ENCODE results near the gene ATOH8.

The ATOH8 gene

GRCh38 chr2:85769236-85769982 lies 15.6 kb downstream of the ATOH8 start:
- no peak for DNase-seq

DNA sequence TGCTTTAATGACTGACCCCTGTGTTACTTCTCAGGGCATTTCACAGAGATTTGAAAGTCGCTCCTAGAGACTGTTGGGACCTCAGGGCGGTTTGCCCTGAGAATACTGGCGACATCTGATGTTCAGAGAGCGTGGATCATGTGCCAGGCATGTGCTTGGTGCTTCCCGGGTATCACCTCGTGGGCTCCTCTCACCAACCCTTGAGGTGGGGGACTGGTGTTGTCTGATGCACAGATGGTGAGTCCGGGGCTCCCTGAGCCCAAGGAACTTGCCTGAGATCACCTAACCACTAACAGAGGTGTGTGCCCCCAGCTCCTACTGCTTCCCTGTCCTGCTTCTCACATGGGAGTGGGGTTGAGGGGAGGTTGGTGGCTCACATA lies 16.2 kb downstream of the ATOH8 start:
- no peak for DNase-seq

GRCh38 chr2:85770369-85770768 lies 16.6 kb downstream of the ATOH8 start:
- no peak for DNase-seq

DNA sequence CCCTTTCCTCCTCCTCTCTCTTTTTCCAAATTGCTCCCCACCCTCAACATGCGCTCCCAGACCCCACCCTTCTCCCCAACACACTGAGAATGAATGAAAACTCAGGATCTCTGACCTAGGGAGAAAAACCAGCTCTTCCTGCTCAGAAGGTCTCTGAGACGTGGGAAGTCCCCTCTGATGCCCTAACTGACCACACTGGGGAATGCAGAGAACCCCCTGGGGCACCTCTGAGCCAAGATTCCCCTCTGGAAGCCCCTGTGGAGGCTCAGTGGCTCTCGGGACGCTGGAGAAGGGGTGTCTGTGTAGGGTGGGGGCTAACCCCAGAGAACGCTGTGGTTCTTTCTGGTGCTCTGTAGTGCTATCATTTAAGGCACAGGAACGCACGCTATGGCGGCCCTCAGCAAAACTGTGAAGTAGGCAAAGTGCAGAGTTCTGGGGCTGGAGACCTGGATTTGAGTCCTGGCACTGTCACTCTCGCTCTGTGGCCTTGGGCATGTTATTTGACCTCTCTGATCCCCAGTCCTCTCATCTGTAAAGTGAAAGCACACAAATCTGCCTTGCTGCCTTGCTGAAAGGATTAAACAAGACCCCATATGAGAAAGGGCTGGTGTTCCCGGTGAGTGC lies 17.1 kb downstream of the ATOH8 start:
- no peak for DNase-seq

GRCh38 chr2:85771486-85771885 lies 17.7 kb downstream of the ATOH8 start:
- DNase-seq: no peak

DNA sequence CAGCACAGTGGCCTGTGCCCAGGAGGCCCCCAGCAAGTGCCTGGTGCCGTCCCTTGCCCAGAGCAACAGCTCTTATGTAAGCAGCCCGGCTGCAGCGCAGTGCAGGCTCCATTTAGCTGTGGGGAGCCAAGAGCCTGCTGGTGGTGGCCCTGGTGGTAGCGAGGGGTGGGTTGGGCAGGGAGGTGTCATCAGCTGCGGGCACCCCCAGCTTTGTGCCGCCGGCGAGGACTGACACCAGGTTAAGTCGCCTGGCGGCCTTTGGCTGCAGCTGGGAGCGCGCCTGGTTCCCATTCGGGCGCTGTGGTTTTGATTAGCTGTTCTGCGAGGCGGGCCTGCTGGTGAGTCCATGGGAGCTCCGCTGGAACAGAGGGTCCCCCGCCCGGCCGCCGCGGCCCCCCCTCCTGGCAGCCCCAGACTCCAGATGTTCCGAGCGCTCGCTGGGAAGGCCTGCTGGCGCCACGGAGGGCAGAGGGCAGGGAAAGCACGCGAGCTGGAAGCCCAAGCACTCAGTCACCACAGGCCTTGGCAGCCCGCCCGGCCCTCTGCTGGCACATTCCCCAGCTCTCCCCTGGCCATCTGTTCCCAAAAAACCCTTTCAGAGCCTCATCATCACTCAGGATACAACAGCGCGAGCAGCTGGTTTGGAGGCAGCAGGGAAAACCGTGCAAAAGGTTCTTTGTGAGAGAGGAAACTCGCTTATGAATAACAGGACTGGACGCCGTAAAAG lies 18.4 kb downstream of the ATOH8 start:
- peak; percentile 56 to 98 (median 94) for DNase-seq

DNA sequence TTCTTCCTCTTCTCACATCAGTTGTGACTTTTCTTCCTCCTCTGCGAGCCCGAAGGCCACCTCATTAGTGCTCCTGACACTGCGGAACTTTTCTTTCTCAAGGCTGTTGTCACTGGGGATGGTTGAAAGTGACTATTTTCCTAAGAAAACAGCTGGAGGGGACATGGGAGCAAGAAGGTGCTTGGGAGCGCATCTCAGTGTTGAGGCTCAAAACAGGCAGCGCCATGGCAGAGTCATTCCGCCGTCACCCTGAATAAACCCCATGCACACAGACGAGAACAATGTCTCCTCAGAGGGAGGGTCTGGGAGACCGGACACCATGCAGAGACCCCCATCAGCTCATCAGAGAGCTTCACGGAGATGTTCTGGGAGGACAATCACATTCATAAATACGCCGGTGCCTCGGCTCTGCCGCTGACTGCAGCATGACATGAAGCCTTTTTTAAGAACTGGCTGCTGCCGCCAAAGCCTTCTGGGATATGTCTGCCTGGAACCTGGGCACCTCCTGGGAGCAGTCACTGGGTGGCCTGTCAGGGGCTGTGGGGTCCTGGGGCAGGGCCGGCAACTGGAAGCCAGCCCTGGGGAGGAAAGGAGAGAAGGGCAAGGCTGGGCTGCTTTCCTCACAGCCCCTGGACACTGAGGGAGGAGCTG lies 19.2 kb downstream of the ATOH8 start:
- DNase-seq: peak in 3 of 56 donors; percentile 12 to 43 (median 42)

GRCh38 chr2:85773692-85774091 lies 19.9 kb downstream of the ATOH8 start:
- DNase-seq: no peak

- no peak for DNase-seq
These were observed 20.6 kb downstream of the ATOH8 start for GRCh38 chr2:85774126-85774978.

- DNase-seq: no peak
These were observed 21.9 kb downstream of the ATOH8 start for GRCh38 chr2:85775406-85776381.

DNA sequence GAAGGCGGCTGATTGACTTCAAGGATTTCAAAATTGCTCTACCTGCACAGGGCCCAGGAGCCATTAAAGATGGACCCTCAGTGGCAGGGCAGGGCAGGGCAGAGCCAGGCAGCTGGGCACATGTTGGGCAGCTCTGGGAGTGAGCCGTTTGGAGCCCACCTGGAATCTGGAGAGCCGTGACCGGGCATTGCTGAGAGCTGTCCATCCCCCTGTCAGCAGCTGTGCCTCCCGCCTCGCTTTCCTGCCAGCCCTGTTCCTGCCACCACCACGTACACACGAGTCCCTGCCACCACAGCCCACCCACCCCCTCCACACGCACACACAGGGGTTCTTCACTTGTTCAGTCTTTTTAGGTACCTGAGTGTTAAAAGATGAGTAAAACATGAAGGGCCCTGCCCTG lies 22.9 kb downstream of the ATOH8 start:
- no peak for DNase-seq

DNA sequence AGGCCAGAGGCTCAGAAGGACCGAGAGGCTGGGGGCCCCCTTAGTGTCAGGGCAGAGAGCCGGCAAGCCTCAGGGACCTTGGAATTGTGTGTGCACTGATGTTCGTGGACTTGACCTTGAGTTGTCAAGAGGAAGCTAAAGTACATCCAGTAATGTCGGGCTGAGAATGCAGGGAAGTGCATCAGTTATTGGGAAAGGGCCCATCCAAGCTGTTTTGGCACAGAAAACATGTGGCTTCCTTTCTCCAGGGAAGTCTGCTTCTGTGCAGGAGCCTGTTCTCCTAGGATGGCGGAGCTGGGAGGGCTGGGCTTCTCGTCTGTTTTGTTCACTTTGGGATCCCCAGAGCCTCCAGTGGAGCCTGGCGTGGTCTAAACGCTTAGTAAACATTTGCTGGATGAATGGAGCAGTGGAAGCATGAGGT lies 23.7 kb downstream of the ATOH8 start:
- no peak for DNase-seq

GRCh38 chr2:85778646-85779379 lies 25.0 kb downstream of the ATOH8 start:
- DNase-seq: peak in 15 of 56 donors; percentile 13 to 53 (median 23)

- no peak for DNase-seq
These were observed 26.0 kb downstream of the ATOH8 start for GRCh38 chr2:85779641-85780315.

DNA sequence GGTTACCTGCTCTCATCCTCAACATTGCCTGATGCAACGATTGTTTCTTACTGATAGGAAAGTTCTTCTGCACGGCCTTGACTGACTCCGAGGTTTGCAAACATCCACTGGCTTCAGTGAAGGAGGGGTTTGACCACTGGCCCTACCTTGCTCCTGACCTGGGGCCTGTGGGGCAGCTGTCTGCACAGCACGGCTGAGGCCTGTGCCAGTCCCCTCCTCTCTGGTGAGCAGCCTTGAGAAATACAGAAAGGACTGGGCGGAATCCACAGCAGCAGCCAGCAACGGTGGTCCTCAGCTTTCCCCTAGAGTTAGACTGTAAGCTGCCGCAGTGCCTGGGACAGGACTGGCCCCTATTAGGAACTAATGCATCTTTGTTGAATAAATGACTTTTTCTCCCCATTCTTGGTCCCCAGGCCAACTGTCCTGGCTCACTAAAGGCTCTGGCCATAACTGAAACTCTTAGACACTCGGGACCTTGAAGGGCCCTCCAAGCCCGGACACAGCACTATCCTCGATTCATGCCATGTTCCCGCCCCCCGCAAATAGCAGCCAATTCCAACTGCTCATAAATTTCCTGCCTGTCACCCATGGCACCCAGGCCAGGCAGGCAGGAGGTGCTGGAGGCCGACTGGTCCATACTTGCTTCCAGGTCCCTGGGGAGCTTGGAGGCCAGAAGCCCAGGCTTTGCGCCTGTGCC lies 26.7 kb downstream of the ATOH8 start:
- DNase-seq: no peak

DNA sequence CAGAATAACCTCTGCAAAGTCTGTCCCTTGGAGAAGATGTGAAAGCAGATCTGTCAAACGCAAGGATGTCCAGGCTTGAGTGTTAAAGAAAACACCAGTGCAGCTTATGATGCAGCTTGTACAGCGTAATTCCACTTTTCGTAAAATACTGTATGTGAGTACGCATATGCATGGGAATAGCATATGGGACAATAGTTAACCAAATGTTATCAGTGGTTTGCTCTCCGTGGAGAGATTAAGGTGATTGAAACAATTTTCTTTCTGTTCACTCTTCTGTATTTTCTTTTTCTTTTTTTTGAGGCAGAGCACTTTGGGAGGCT lies 27.2 kb downstream of the ATOH8 start:
- DNase-seq: no peak

- DNase-seq: no peak
These were observed 30.0 kb downstream of the ATOH8 start for GRCh38 chr2:85783796-85784195.

DNA sequence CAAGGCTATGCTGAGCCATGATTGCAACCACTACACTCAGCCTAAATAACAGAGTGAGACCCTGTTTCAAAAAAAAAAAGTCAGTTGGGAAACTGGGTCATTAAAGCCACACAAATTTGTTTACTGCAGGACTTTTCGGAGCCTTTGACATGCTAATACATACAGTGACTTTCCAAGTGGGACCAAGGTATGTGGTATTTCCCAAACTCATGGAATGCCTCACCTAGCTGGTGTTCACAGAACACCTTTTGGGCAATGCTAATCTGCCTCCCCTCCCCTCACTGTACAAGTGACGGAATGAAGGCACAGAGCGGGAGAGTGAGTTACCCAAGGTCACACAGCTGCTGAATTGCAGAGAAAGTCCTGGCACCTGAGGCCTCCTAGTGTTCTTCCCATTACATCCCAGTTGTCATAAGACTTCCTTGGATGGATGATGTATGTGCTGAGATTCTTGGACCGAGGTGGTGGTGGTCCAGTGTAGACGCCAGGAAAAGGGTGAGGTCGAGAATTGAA lies 30.7 kb downstream of the ATOH8 start:
- no peak for DNase-seq
